DOHH2 (cell line): ENCODE data around the gene TBCD.

Source experiments
- H3F3A ChIP-seq: fragments of 200-600 bp; sonication (generic), shearing (Covaris generic); 2 replicates; pipeline ENCODE4 v1.6.0; 2016; ENCODE audit warnings: antibody characterized with exemption, mild to moderate bottlenecking; ENCODE audit not compliant: control insufficient read depth, insufficient read depth
- H3K27ac ChIP-seq: fragments of 200-600 bp; sonication (generic); 2 replicates; pipeline ENCODE4 v1.5.1; 2014; ENCODE audit warnings: low read depth, mild to moderate bottlenecking, low read length, moderate library complexity
- H3K27me3 ChIP-seq: fragments of 200-600 bp; sonication (generic); 2 replicates; pipeline ENCODE4 v1.6.1; 2014; ENCODE audit warnings: mild to moderate bottlenecking, low read length, mixed read lengths; ENCODE audit not compliant: control insufficient read depth
- H3K36me3 ChIP-seq: fragments of 200-600 bp; sonication (generic); 2 replicates; pipeline ENCODE4 v1.6.1; 2014; ENCODE audit warnings: mild to moderate bottlenecking, low read length, moderate library complexity, mixed read lengths; ENCODE audit not compliant: control insufficient read depth
- H3K4me1 ChIP-seq: fragments of 200-600 bp; sonication (generic); 2 replicates; pipeline ENCODE4 v1.6.1; 2014; ENCODE audit warnings: mild to moderate bottlenecking, low read length, mixed read lengths; ENCODE audit not compliant: control insufficient read depth
- H3K4me2 ChIP-seq: fragments of 200-600 bp; sonication (generic); 2 replicates; pipeline ENCODE4 v1.6.0; 2014; ENCODE audit warnings: mild to moderate bottlenecking, low read length, moderate library complexity
- H3K4me3 ChIP-seq: fragments of 200-600 bp; sonication (generic); 2 replicates; pipeline ENCODE4 v1.5.1; 2014; ENCODE audit warnings: mild to moderate bottlenecking, low read length, mixed read lengths
- H3K79me2 ChIP-seq: fragments of 200-600 bp; sonication (generic); 2 replicates; pipeline ENCODE4 v1.6.1; 2014; ENCODE audit warnings: mild to moderate bottlenecking, low read length, mixed read lengths; ENCODE audit not compliant: control insufficient read depth
- H3K9me2 ChIP-seq: fragments of 200-600 bp; sonication (generic); replicated peaks from 2 replicates; pipeline ENCODE4 v1.6.1; 2014; ENCODE audit warnings: mild to moderate bottlenecking, low read length, mixed read lengths; ENCODE audit not compliant: control insufficient read depth
- H3K9me3 ChIP-seq: fragments of 200-600 bp; sonication (generic); 2 replicates; pipeline ENCODE4 v1.6.1; 2014; ENCODE audit warnings: antibody characterized with exemption, low read length, mixed read lengths; ENCODE audit not compliant: control insufficient read depth, insufficient read depth
- H4K20me1 ChIP-seq: fragments of 200-600 bp; sonication (generic); 2 replicates; pipeline ENCODE4 v1.6.0; 2014; ENCODE audit warnings: low read depth, mild to moderate bottlenecking, antibody characterized with exemption, low read length, moderate library complexity; ENCODE audit not compliant: control insufficient read depth, insufficient read depth
- EZH2phosphoT487 ChIP-seq: fragments of 200-600 bp; sonication (generic); IDR thresholded peaks from 2 replicates; pipeline ENCODE4 v1.6.1; 2017; ENCODE audit warnings: borderline replicate concordance, mild to moderate bottlenecking, antibody characterized with exemption, low read length, moderate library complexity, mixed read lengths
- TF ChIP-seq, protein P1 (sequence below): fragments of 200-600 bp; sonication (generic); IDR thresholded peaks from one replicate; pipeline ENCODE4 v1.5.1; 2014; ENCODE audit warnings: antibody characterized with exemption, mild to moderate bottlenecking, low read depth, low read length; ENCODE audit not compliant: poor library complexity, severe bottlenecking

The TBCD gene

DNA sequence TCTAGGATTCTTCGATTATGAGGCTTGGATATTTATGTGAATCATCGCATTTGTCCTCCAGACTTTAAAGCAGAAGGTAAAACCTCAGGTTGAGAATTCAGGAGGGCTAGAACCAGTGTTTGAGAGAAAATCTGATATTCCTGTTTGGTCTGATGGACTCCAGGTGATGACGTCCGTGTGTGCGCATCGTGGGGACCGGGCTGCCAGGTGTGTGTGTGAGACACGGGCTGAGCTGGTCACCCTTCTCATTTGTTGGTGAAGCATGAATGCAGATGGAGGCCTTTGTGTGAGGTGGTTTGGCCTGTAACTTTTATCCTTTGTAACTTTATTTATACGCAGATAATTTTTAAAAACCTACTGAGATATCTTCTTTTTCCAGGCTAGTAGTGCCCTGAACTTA lies 45.2 kb downstream of the TBCD start:
- Histone ChIP-seq H4K20me1 (no peaks in the 10 kb centered on the region), H3F3A (no peaks in the 10 kb centered on the region), H3K4me1 (no peaks in the 10 kb centered on the region), H3K79me2 (peaks cover 20% of the 10 kb centered on the region), H3K27ac (no peak overlapping the region), H3K9me3 (no peaks in the 10 kb centered on the region), H3K27me3 (no peaks in the 10 kb centered on the region), H3K9me2 (no peaks in the 10 kb centered on the region), H3K4me2 (no peak overlapping the region), H3K36me3 (peaks cover 29% of the 10 kb centered on the region), H3K4me3 (no peak overlapping the region)
- TF ChIP-seq, protein P1, sequence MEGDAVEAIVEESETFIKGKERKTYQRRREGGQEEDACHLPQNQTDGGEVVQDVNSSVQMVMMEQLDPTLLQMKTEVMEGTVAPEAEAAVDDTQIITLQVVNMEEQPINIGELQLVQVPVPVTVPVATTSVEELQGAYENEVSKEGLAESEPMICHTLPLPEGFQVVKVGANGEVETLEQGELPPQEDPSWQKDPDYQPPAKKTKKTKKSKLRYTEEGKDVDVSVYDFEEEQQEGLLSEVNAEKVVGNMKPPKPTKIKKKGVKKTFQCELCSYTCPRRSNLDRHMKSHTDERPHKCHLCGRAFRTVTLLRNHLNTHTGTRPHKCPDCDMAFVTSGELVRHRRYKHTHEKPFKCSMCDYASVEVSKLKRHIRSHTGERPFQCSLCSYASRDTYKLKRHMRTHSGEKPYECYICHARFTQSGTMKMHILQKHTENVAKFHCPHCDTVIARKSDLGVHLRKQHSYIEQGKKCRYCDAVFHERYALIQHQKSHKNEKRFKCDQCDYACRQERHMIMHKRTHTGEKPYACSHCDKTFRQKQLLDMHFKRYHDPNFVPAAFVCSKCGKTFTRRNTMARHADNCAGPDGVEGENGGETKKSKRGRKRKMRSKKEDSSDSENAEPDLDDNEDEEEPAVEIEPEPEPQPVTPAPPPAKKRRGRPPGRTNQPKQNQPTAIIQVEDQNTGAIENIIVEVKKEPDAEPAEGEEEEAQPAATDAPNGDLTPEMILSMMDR, result no peak
- TF ChIP-seq EZH2phosphoT487, result no peak

DNA sequence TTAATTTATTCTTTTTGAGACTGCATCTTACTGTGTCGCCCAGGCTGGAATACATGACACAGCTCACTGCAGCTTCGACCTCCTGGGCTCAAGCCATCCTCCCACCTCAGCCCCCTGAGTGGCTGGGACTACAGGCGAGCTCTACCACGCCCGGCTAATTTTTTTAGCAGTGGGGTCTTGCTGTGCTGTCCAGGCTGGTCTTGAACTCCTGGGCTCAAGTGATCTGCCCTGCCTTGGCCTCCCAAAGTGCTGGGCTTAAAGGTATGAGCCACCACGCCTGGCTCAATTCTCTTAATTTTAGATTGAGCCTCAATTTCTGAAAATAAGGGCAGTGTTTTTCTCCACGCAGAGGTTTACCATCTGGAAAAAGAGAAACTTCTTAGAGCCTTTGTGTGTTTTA lies 46.9 kb downstream of the TBCD start:
- no peak overlapping the region for H3K4me3 ChIP-seq
- H4K20me1 ChIP-seq, result no peaks in the 10 kb centered on the region
- H3K4me2 ChIP-seq, result no peak overlapping the region
- H3K9me2 ChIP-seq, result no peaks in the 10 kb centered on the region
- no peaks in the 10 kb centered on the region for H3F3A ChIP-seq
- H3K4me1 ChIP-seq, result no peaks in the 10 kb centered on the region
- TF ChIP-seq, protein P1, result no peak
- no peak for TF ChIP-seq EZH2phosphoT487
- peaks cover 27% of the 10 kb centered on the region for H3K79me2 ChIP-seq
- no peak overlapping the region for H3K27ac ChIP-seq
- peaks cover 29% of the 10 kb centered on the region for H3K36me3 ChIP-seq
- H3K9me3 ChIP-seq, result no peaks in the 10 kb centered on the region
- H3K27me3 ChIP-seq, result no peaks in the 10 kb centered on the region

DNA sequence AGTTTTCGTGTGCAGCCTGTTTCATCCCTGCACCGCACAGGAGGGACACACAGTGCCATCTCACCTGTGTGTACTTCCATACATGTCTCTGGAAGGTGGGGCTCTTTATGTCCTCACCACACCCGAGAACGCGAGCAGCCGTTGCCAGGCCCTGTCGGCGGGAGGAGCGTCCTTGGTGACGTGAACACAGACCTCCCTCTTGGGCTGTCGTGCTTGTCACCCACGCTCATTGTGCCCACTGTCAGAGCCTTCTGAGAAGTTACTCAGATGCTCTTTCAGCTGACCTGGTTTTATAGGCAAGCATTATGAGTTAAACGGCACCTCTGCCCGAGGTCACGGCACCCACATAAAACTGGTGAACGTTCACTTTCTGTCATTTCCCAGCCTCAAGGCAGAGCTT lies 47.7 kb downstream of the TBCD start:
- no peak overlapping the region for H3K4me2 ChIP-seq
- H3F3A ChIP-seq, result no peaks in the 10 kb centered on the region
- H3K27ac ChIP-seq, result no peak overlapping the region
- H3K36me3 ChIP-seq, result peaks cover 27% of the 10 kb centered on the region
- TF ChIP-seq, protein P1, result no peak
- no peak for TF ChIP-seq EZH2phosphoT487
- no peaks in the 10 kb centered on the region for H3K9me2 ChIP-seq
- no peak overlapping the region for H3K4me3 ChIP-seq
- H3K27me3 ChIP-seq, result no peaks in the 10 kb centered on the region
- H3K9me3 ChIP-seq, result no peaks in the 10 kb centered on the region
- H4K20me1 ChIP-seq, result no peaks in the 10 kb centered on the region
- H3K4me1 ChIP-seq, result no peaks in the 10 kb centered on the region
- H3K79me2 ChIP-seq, result peaks cover 27% of the 10 kb centered on the region

DNA sequence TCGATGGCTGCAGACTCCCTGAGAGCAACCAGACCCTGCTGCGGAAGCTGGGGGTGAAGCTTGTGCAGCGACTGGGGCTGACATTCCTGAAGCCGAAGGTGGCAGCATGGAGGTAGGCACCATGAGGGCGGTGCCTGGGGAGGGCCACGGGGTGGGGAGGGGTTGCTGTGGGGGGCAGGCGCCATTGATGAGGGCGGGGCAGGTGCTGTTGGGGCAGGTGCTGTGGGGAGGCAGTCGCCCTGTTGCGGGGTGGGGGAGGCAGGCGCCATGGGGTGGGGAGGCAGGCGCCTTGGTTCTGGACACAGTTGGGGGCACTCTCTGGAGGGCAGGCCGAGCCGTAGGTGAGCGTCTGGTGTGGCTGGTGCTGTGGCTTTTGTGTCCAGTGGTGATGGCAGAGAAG lies 49.0 kb downstream of the TBCD start:
- TF ChIP-seq, protein P1, result no peak
- TF ChIP-seq EZH2phosphoT487, result no peak
- Histone ChIP-seq H3K4me1 (no peaks in the 10 kb centered on the region), H3K36me3 (peaks cover 30% of the 10 kb centered on the region), H3F3A (no peaks in the 10 kb centered on the region), H4K20me1 (no peaks in the 10 kb centered on the region), H3K27me3 (no peaks in the 10 kb centered on the region), H3K27ac (no peak overlapping the region), H3K9me3 (no peaks in the 10 kb centered on the region), H3K79me2 (peaks cover 27% of the 10 kb centered on the region), H3K4me2 (no peak overlapping the region), H3K4me3 (no peak overlapping the region), H3K9me2 (no peaks in the 10 kb centered on the region)
